CD4-positive, alpha-beta memory T cell (primary cell): Measurements from ENCODE around the gene CPLX3. TPM values are rescaled to one million over a fixed set of nuclear protein-coding genes. Genes with fewer than 3 reads are reported as not detected.

ENCODE experiments used
- CTCF ChIA-PET: fragments of 350-600 bp; sonication (Branson Sonifier 250); formaldehyde crosslinking; loops from one replicate; lab custom pipeline; 2021; ENCODE audit warnings: inconsistent platforms; ENCODE audit not compliant: partially characterized antibody; lab: Charles Lee
- POLR2A ChIA-PET: fragments of 350-600 bp; sonication (Branson Sonifier 250); formaldehyde crosslinking; loops from one replicate; lab custom pipeline; 2021; ENCODE audit not compliant: partially characterized antibody; lab: Charles Lee
- DNase-seq, 5 donors: peaks; one replicate each; pipeline versions ENCODE4 v3.0.0 to v3.0.0-alpha.2; 2020 to 2022; ENCODE audit warnings: mixed read lengths in 1 of 5
- H3K27ac ChIP-seq: one replicate; pipeline ENCODE4 v1.7.0; 2013; ENCODE audit warnings: low read depth, low read length
- H3K27me3 ChIP-seq: 2 replicates; pipeline ENCODE4 v1.7.0; 2013; ENCODE audit warnings: mild to moderate bottlenecking, low read length, moderate library complexity; ENCODE audit not compliant: insufficient read depth
- H3K36me3 ChIP-seq: 2 replicates; pipeline ENCODE4 v1.7.0; 2013; ENCODE audit warnings: mild to moderate bottlenecking, low read length, moderate library complexity; ENCODE audit not compliant: insufficient read depth
- H3K4me1 ChIP-seq: 2 replicates; pipeline ENCODE4 v1.7.0; 2013; ENCODE audit warnings: mild to moderate bottlenecking, low read length, moderate library complexity; ENCODE audit not compliant: insufficient read depth
- H3K4me3 ChIP-seq, 2 donors: one replicate each; pipeline ENCODE4 v1.7.0; 2013; ENCODE audit warnings: low read length in 2 of 2, mild to moderate bottlenecking in 1 of 2
- H3K9me3 ChIP-seq, 2 donors: one replicate each; pipeline ENCODE4 v1.7.0; 2013; ENCODE audit warnings: low read length in 2 of 2, control low read depth in 1 of 2; ENCODE audit not compliant: control insufficient read depth in 1 of 2
- H3K27ac Mint-ChIP-seq, 7 donors: one replicate each; pipeline ENCODE4 v1.8.0; 2020 to 2021; ENCODE audit warnings: mixed read lengths in 7 of 7, mild to moderate bottlenecking in 6 of 7, inconsistent platforms in 3 of 7, moderate library complexity in 3 of 7
- H3K27me3 Mint-ChIP-seq, 2 donors: one replicate each; pipeline ENCODE4 v1.8.0; 2020 to 2021; ENCODE audit warnings: mixed read lengths in 2 of 2
- H3K36me3 Mint-ChIP-seq, 2 donors: one replicate each; pipeline ENCODE4 v1.8.0; 2020 to 2021; ENCODE audit warnings: mixed read lengths in 2 of 2, inconsistent platforms in 1 of 2, mild to moderate bottlenecking in 1 of 2
- H3K4me1 Mint-ChIP-seq, 4 donors: one replicate each; pipeline ENCODE4 v1.8.0; 2020 to 2021; ENCODE audit warnings: mixed read lengths in 4 of 4, mild to moderate bottlenecking in 1 of 4
- H3K4me3 Mint-ChIP-seq, 8 donors: one replicate each; pipeline ENCODE4 v1.8.0; 2020 to 2021; ENCODE audit warnings: mixed read lengths in 8 of 8, mild to moderate bottlenecking in 7 of 8, moderate library complexity in 6 of 8, inconsistent platforms in 3 of 8
- H3K9me3 Mint-ChIP-seq, 8 donors: one replicate each; pipeline ENCODE4 v1.8.0; 2020 to 2021; ENCODE audit warnings: mixed read lengths in 8 of 8, mild to moderate bottlenecking in 5 of 8, inconsistent platforms in 3 of 8, moderate library complexity in 1 of 8
- intact Hi-C: fragments of 100-400 bp; cut with micrococcal nuclease; formaldehyde crosslinking; loops from one replicate; pipeline ENCODE4 v1.15.1; 2023
- polyA plus RNA-seq, 2 donors: library from polyadenylated mRNA; unstranded; fragments of 300-500 nt; fragmentation: Illumina TruSeq; gene quantifications; one replicate each; pipeline ENCODE4 v1.2.3, GENCODE V29; 2021
- total RNA-seq, 2 experiments: library from RNA; stranded (reverse); gene quantifications; one replicate each; pipeline ENCODE4 v1.2.3, GENCODE V29; 2021

Gene CPLX3
- total and polyA plus RNA-seq, 4 experiments from 2014 or later: not detected

GRCh38 chr15:74801311-74801997 lies 25.0 kb upstream of the CPLX3 start:
- peaks cover 21 to 64% of the 10 kb centered on the region in 2 donors for H3K36me3 Mint-ChIP-seq
- ChIA-PET CTCF (interaction anchor here (0.9 to 36.4 kb wide), 4 partner anchors 23 to 148 kb away, joined by 3 to 1908 read pairs (median 8); partner anchors contain the start of gene CSK), POLR2A (interaction anchor here (0.9 to 23.0 kb wide), 2 partner anchors 9 to 21 kb away, joined by 4 to 1342 read pairs; partner anchors contain the start of gene CSK)
- DNase-seq: no peak
- H3K27me3 ChIP-seq: no peaks in the 10 kb centered on the region
- no peaks in the 10 kb centered on the region for H3K9me3 ChIP-seq
- intact Hi-C loops: loop anchor here (5.0 kb wide), 1 partner anchor 36 kb away; no protein-coding TSS in a partner anchor
- peak overlapping the region in 2 of 7 donors; percentile 35 to 69 for H3K27ac Mint-ChIP-seq
- H3K4me1 Mint-ChIP-seq: peaks cover 20 to 48% (median 36%) of the 10 kb centered on the region in 4 donors
- H3K4me1 ChIP-seq: peaks cover 41% of the 10 kb centered on the region
- H3K4me3 ChIP-seq: no peak overlapping the region
- H3K27ac ChIP-seq: no peak overlapping the region
- H3K4me3 Mint-ChIP-seq: no peak overlapping the region
- H3K27me3 Mint-ChIP-seq: no peaks in the 10 kb centered on the region
- no peaks in the 10 kb centered on the region for H3K9me3 Mint-ChIP-seq
- peaks cover 53% of the 10 kb centered on the region for H3K36me3 ChIP-seq

- DNase-seq: no peak
- Mint-ChIP-seq H3K36me3 (peaks cover 21 to 64% of the 10 kb centered on the region in 2 donors), H3K9me3 (no peaks in the 10 kb centered on the region), H3K4me1 (peaks cover 23 to 54% (median 39%) of the 10 kb centered on the region in 4 donors), H3K27ac (peak overlapping the region in 1 of 7 donors; percentile 13), H3K4me3 (no peak overlapping the region), H3K27me3 (no peaks in the 10 kb centered on the region)
- ChIA-PET POLR2A (interaction anchor here (0.9 kb wide), 1 partner anchor 9 kb away, joined by 4 read pairs; no protein-coding TSS in a partner anchor), CTCF (interaction anchor here (36.4 kb wide), 1 partner anchor 24 kb away, joined by 1908 read pairs; the partner anchor contains the start of gene CSK)
- Histone ChIP-seq H3K27me3 (no peaks in the 10 kb centered on the region), H3K9me3 (no peaks in the 10 kb centered on the region), H3K36me3 (peaks cover 53% of the 10 kb centered on the region), H3K4me3 (no peak overlapping the region), H3K4me1 (peaks cover 41% of the 10 kb centered on the region), H3K27ac (no peak overlapping the region)
- intact Hi-C loops: loop anchor here (5.0 kb wide), 1 partner anchor 35 kb away; no protein-coding TSS in a partner anchor
Observed at GRCh38 chr15:74802290-74802689, 24.1 kb upstream of the CPLX3 start.

- H3K9me3 ChIP-seq: no peaks in the 10 kb centered on the region
- Mint-ChIP-seq H3K27ac (peak overlapping the region in 3 of 7 donors; percentile 23 to 31 (median 27)), H3K36me3 (peaks cover 19 to 58% of the 10 kb centered on the region in 2 donors), H3K4me3 (no peak overlapping the region), H3K4me1 (peaks cover 21 to 54% (median 39%) of the 10 kb centered on the region in 4 donors), H3K9me3 (no peaks in the 10 kb centered on the region), H3K27me3 (no peaks in the 10 kb centered on the region)
- H3K36me3 ChIP-seq: peaks cover 51% of the 10 kb centered on the region
- ChIA-PET POLR2A (interaction anchor here (1.3 to 5.9 kb wide), 4 partner anchors 11 to 103 kb away, joined by 3 to 45 read pairs (median 10); no protein-coding TSS in a partner anchor), CTCF (interaction anchor here (1.0 to 36.4 kb wide), 2 partner anchors 24 to 99 kb away, joined by 4 to 1908 read pairs; partner anchors contain the start of gene CSK)
- peaks cover 40% of the 10 kb centered on the region for H3K4me1 ChIP-seq
- H3K27ac ChIP-seq: no peak overlapping the region
- intact Hi-C loops: loop anchor here (5.0 kb wide), 1 partner anchor 34 kb away; no protein-coding TSS in a partner anchor
- DNase-seq: no peak
- no peaks in the 10 kb centered on the region for H3K27me3 ChIP-seq
- no peak overlapping the region for H3K4me3 ChIP-seq
Observed at GRCh38 chr15:74802862-74803447, 23.5 kb upstream of the CPLX3 start.

- H3K36me3 ChIP-seq: peaks cover 32% of the 10 kb centered on the region
- Mint-ChIP-seq H3K27me3 (no peaks in the 10 kb centered on the region), H3K36me3 (peaks cover 16 to 40% of the 10 kb centered on the region in 2 donors), H3K4me3 (no peak overlapping the region), H3K27ac (peak overlapping the region in 6 of 7 donors; percentile 51 to 88 (median 74)), H3K9me3 (no peaks in the 10 kb centered on the region), H3K4me1 (peaks cover 25 to 45% (median 37%) of the 10 kb centered on the region in 4 donors)
- intact Hi-C loops: loop anchor here (5.0 kb wide), 1 partner anchor 32 kb away; no protein-coding TSS in a partner anchor
- H3K27me3 ChIP-seq: no peaks in the 10 kb centered on the region
- H3K9me3 ChIP-seq: no peaks in the 10 kb centered on the region
- CTCF ChIA-PET: interaction anchor here (0.9 to 36.4 kb wide), 9 partner anchors 9 to 170 kb away, joined by 3 to 1908 read pairs (median 4); partner anchors contain the start of gene CSK
- no peak overlapping the region for H3K27ac ChIP-seq
- H3K4me1 ChIP-seq: peaks cover 21% of the 10 kb centered on the region
- H3K4me3 ChIP-seq: no peak overlapping the region
- no peak for DNase-seq
- POLR2A ChIA-PET: interaction anchor here (0.7 to 7.1 kb wide), 12 partner anchors 8 to 109 kb away, joined by 3 to 59 read pairs (median 4); partner anchors contain the start of genes CSK and EDC3
Observed at GRCh38 chr15:74804935-74805334, 21.5 kb upstream of the CPLX3 start.

- H3K4me1 Mint-ChIP-seq: peaks cover 22 to 40% (median 30%) of the 10 kb centered on the region in 4 donors
Observed at GRCh38 chr15:74807282-74807681, 19.1 kb upstream of the CPLX3 start.

GRCh38 chr15:74808078-74808839 lies 18.2 kb upstream of the CPLX3 start:
- Mint-ChIP-seq H3K36me3 (peaks cover 4 to 13% of the 10 kb centered on the region in 2 donors), H3K4me3 (no peak overlapping the region), H3K27ac (peak overlapping the region; percentile 64 to 96 (median 81)), H3K4me1 (peaks cover 22 to 40% (median 30%) of the 10 kb centered on the region in 4 donors), H3K27me3 (no peaks in the 10 kb centered on the region), H3K9me3 (no peaks in the 10 kb centered on the region)
- H3K4me3 ChIP-seq: no peak overlapping the region
- peak overlapping the region; percentile 18 for H3K27ac ChIP-seq
- no peaks in the 10 kb centered on the region for H3K27me3 ChIP-seq
- DNase-seq: no peak
- ChIA-PET POLR2A (interaction anchor here (0.9 to 7.1 kb wide), 10 partner anchors 8 to 93 kb away, joined by 3 to 59 read pairs (median 4); partner anchors contain the start of gene CSK), CTCF (interaction anchor here (1.1 to 36.4 kb wide), 5 partner anchors 9 to 174 kb away, joined by 3 to 1908 read pairs (median 4); partner anchors contain the start of gene CSK)
- peaks cover 8% of the 10 kb centered on the region for H3K36me3 ChIP-seq
- intact Hi-C loops: no loop called here
- H3K9me3 ChIP-seq: no peaks in the 10 kb centered on the region
- H3K4me1 ChIP-seq: peaks cover 15% of the 10 kb centered on the region

More at GRCh38 chr15:74807282-74807681, 19.1 kb upstream of the CPLX3 start:
- Histone ChIP-seq H3K4me1 (peaks cover 15% of the 10 kb centered on the region), H3K9me3 (no peaks in the 10 kb centered on the region), H3K36me3 (peaks cover 9% of the 10 kb centered on the region), H3K27me3 (no peaks in the 10 kb centered on the region), H3K27ac (no peak overlapping the region), H3K4me3 (no peak overlapping the region)
- H3K9me3 Mint-ChIP-seq: no peaks in the 10 kb centered on the region
- POLR2A ChIA-PET: interaction anchor here (1.1 to 7.1 kb wide), 9 partner anchors 9 to 37 kb away, joined by 3 to 59 read pairs (median 5); partner anchors contain the start of gene CSK
- intact Hi-C loops: no loop called here
- CTCF ChIA-PET: interaction anchor here (1.1 to 36.4 kb wide), 5 partner anchors 8 to 173 kb away, joined by 3 to 1908 read pairs (median 4); partner anchors contain the start of gene CSK
- peaks cover 8 to 18% of the 10 kb centered on the region in 2 donors for H3K36me3 Mint-ChIP-seq
- H3K4me3 Mint-ChIP-seq: no peak overlapping the region
- DNase-seq: no peak
- H3K27me3 Mint-ChIP-seq: no peaks in the 10 kb centered on the region
- H3K27ac Mint-ChIP-seq: peak overlapping the region; percentile 48 to 94 (median 81)
